22Rv1 (cell line): ENCODE measurements around the gene ZCWPW1.

Source experiments
- H3K27ac ChIP-seq: fragments of 450-650 bp; 2 replicates; pipeline ENCODE4 v1.5.1; 2017
- CTCF ChIP-seq: fragments of 450-650 bp; IDR thresholded peaks from 2 replicates; pipeline ENCODE4 v1.5.1; 2017; ENCODE audit warnings: mild to moderate bottlenecking
- ZFX ChIP-seq: fragments of 450-650 bp; IDR thresholded peaks from 2 replicates; pipeline ENCODE4 v1.6.1; 2017; ENCODE audit warnings: antibody characterized with exemption, borderline replicate concordance

ZCWPW1 gene

GRCh38 chr7:100427762-100428198 is 723 bp downstream of the ZCWPW1 start:
- H3K27ac ChIP-seq, result peak overlapping the region; percentile 100
- no peak for TF ChIP-seq ZFX
- TF ChIP-seq CTCF, result no peak

- no peak overlapping the region for H3K27ac ChIP-seq
- TF ChIP-seq CTCF, result no peak
- TF ChIP-seq ZFX, result no peak
These were observed 2.0 kb downstream of the ZCWPW1 start for GRCh38 chr7:100426516-100426915.

- H3K27ac ChIP-seq, result no peak overlapping the region
- TF ChIP-seq CTCF (no peak), ZFX (no peak)
These were observed 3.2 kb downstream of the ZCWPW1 start for GRCh38 chr7:100425347-100425746.

GRCh38 chr7:100423315-100423714 is 5.2 kb downstream of the ZCWPW1 start:
- TF ChIP-seq CTCF, result no peak
- TF ChIP-seq ZFX, result no peak
- H3K27ac ChIP-seq, result no peak overlapping the region

- no peak overlapping the region for H3K27ac ChIP-seq
- TF ChIP-seq CTCF, result no peak
- no peak for TF ChIP-seq ZFX
These were observed 8.8 kb downstream of the ZCWPW1 start for GRCh38 chr7:100419660-100420226.

- TF ChIP-seq CTCF, result no peak
- no peak for TF ChIP-seq ZFX
- H3K27ac ChIP-seq, result no peak overlapping the region
These were observed 9.4 kb downstream of the ZCWPW1 start for GRCh38 chr7:100418930-100419659.

GRCh38 chr7:100415448-100415847 is 13.1 kb downstream of the ZCWPW1 start:
- no peak for TF ChIP-seq ZFX
- no peak overlapping the region for H3K27ac ChIP-seq
